Activated CD4-positive, alpha-beta memory T cell treated with anti-CD3 and anti-CD28 coated beads for 36 hours (primary cell): ENCODE data around the gene DLG2. TPM values are rescaled to one million over a fixed set of nuclear protein-coding genes. Genes with fewer than 3 reads are reported as not detected.

Experiments
- CTCF ChIA-PET: fragments of 350-600 bp; sonication (Branson Sonifier 250); formaldehyde crosslinking; loops from one replicate; lab custom pipeline; 2021; ENCODE audit warnings: antibody characterized with exemption, inconsistent platforms; lab: Charles Lee
- POLR2A ChIA-PET: fragments of 350-600 bp; sonication (Branson Sonifier 250); formaldehyde crosslinking; loops from one replicate; lab custom pipeline; 2021; ENCODE audit warnings: antibody characterized with exemption; lab: Charles Lee
- DNase-seq: peaks from one replicate; pipeline ENCODE4 v3.0.0-alpha.2; 2020
- H3K27ac Mint-ChIP-seq: one replicate; pipeline ENCODE4 v1.8.0; 2021; ENCODE audit warnings: mixed read lengths
- H3K27me3 Mint-ChIP-seq: one replicate; pipeline ENCODE4 v1.8.0; 2021; ENCODE audit warnings: mixed read lengths
- H3K36me3 Mint-ChIP-seq: one replicate; pipeline ENCODE4 v1.8.0; 2021; ENCODE audit warnings: mixed read lengths
- H3K4me1 Mint-ChIP-seq: one replicate; pipeline ENCODE4 v1.8.0; 2021; ENCODE audit warnings: low read depth, mixed read lengths
- H3K4me3 Mint-ChIP-seq: one replicate; pipeline ENCODE4 v1.8.0; 2021; ENCODE audit warnings: mild to moderate bottlenecking, mixed read lengths
- H3K9me3 Mint-ChIP-seq: one replicate; pipeline ENCODE4 v1.8.0; 2021; ENCODE audit warnings: mixed read lengths
- intact Hi-C: fragments of 100-400 bp; cut with micrococcal nuclease; formaldehyde crosslinking; loops from one replicate; pipeline ENCODE4 v1.15.1; 2023
- total RNA-seq, 2 experiments: library from RNA; stranded (reverse); gene quantifications; one replicate each; pipeline ENCODE4 v1.2.3, GENCODE V29; 2021

Gene DLG2
- total RNA-seq, 2 experiments from 2014 or later, result 1.7 to 2.1 TPM

GRCh38 chr11:83938148-83938547 lies 1689.0 kb downstream of the DLG2 start:
- no peaks in the 10 kb centered on the region for H3K36me3 Mint-ChIP-seq
- H3K4me1 Mint-ChIP-seq, result no peaks in the 10 kb centered on the region
- intact Hi-C loops, result no loop called here
- peaks cover 7% of the 10 kb centered on the region for H3K9me3 Mint-ChIP-seq
- DNase-seq, result no peak
- POLR2A ChIA-PET, result no interaction called here
- CTCF ChIA-PET, result no interaction called here
- no peak overlapping the region for H3K27ac Mint-ChIP-seq
- H3K4me3 Mint-ChIP-seq, result no peak overlapping the region
- no peaks in the 10 kb centered on the region for H3K27me3 Mint-ChIP-seq

- H3K36me3 Mint-ChIP-seq, result no peaks in the 10 kb centered on the region
- intact Hi-C loops, result no loop called here
- no peaks in the 10 kb centered on the region for H3K4me1 Mint-ChIP-seq
- ChIA-PET CTCF (no interaction called here), POLR2A (no interaction called here)
- H3K4me3 Mint-ChIP-seq, result no peak overlapping the region
- H3K27ac Mint-ChIP-seq, result no peak overlapping the region
- no peaks in the 10 kb centered on the region for H3K9me3 Mint-ChIP-seq
- DNase-seq, result no peak
- H3K27me3 Mint-ChIP-seq, result no peaks in the 10 kb centered on the region
These were observed 1694.1 kb downstream of the DLG2 start for GRCh38 chr11:83933008-83933407.

DNA sequence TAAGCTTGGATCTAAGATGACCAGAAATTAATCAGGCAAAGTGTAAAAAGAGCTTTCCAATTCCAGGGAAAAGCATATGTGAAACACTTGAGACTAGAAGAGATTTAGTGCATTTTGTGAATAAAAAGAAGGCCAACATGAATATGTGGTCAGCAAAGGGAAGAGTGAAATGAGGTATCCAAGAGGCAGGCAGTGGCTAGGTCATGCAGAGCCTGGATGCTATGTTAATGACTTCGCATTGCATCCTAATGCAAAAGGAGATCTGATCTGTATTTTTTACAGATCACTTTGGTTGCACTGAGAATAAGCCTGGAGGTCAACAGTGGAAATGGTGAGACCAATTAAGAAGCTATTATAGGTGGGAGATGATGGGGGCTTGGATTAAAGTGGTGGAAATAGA lies 1699.7 kb downstream of the DLG2 start:
- intact Hi-C loops, result no loop called here
- Mint-ChIP-seq H3K36me3 (no peaks in the 10 kb centered on the region), H3K9me3 (no peaks in the 10 kb centered on the region), H3K4me3 (no peak overlapping the region), H3K27me3 (no peaks in the 10 kb centered on the region), H3K27ac (no peak overlapping the region), H3K4me1 (no peaks in the 10 kb centered on the region)
- ChIA-PET POLR2A (no interaction called here), CTCF (no interaction called here)
- DNase-seq, result no peak

DNA sequence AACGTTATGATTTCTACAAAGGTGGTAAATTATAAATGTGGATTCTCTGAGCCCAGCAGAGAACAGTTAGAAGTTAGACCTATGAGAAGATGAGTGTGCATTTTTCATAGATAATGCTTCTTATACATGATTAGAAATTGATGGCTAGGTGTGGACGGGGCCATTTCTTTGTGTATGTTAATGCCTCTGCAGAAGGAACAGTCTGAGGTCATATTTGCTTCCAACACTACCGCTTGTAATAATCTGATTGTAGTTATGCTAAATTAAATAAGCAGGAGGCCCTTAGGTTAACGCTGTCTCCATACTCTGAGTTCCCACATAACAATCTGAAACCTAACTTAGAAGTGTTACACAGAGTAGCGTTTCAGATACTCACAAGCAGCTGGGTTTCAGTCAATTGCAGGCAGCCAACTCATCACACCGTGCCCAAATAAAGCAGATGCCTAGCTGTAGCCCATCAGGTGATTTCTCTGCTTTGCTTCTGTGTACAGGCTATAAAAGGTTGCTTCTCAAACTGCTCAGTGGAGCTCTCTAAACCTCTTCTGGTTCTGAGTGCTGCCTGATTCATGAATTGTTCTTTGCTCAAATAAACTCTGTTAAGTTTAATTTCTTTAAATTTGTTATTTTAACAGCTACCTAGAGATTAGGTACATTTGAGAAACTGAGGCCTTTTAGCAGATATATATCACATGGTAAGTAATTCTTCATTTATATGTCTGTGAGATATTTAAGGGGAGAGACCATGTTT lies 1702.2 kb downstream of the DLG2 start:
- Mint-ChIP-seq H3K27me3 (no peaks in the 10 kb centered on the region), H3K9me3 (no peaks in the 10 kb centered on the region), H3K36me3 (no peaks in the 10 kb centered on the region), H3K4me3 (no peak overlapping the region), H3K4me1 (no peaks in the 10 kb centered on the region), H3K27ac (no peak overlapping the region)
- POLR2A ChIA-PET, result no interaction called here
- CTCF ChIA-PET, result no interaction called here
- no peak for DNase-seq
- intact Hi-C loops, result no loop called here

DNA sequence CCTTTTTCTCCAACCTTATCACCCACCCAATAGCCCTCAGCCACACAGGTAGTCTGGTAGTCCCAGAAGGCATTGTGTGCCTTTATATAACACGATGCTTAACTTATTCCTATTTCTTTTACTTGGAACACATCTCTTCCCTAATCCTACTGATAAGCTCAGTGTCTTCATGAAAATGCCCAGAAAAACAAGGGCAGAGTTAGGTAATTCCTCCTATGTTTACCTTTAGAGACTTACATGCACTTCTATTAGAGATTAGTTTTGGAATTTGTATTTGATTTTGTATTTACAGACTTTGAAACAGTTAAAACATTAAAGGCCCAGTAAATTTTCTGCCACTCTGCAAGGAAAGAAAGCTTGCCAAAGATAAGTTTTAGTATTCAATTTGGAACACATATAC lies 1703.2 kb downstream of the DLG2 start:
- Mint-ChIP-seq H3K4me1 (no peaks in the 10 kb centered on the region), H3K4me3 (no peak overlapping the region), H3K27me3 (no peaks in the 10 kb centered on the region), H3K36me3 (no peaks in the 10 kb centered on the region), H3K27ac (no peak overlapping the region), H3K9me3 (no peaks in the 10 kb centered on the region)
- intact Hi-C loops, result no loop called here
- POLR2A ChIA-PET, result no interaction called here
- DNase-seq, result no peak
- CTCF ChIA-PET, result no interaction called here

GRCh38 chr11:83922953-83923352 lies 1704.2 kb downstream of the DLG2 start:
- intact Hi-C loops, result no loop called here
- no peak overlapping the region for H3K4me3 Mint-ChIP-seq
- POLR2A ChIA-PET, result no interaction called here

DNA sequence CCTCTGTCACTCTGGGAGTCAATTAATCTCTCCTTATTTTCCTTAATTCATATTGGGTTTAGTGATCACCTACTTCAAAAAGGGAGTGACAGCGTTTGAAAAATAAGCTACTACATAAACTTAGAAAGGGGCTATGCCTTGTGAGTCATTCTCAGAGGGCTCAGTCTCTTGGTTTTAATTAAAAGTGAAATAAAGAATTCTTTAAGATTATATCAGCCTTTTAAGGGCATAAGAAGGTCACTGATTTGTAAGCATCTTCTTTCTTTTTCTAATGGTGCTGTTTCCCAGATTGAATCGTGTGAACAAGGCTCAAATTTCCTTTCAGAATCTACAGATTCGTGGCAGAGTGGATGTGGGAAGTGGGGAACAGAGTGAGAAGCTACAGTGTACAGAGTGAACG lies 1704.8 kb downstream of the DLG2 start:
- Mint-ChIP-seq H3K27me3 (no peaks in the 10 kb centered on the region), H3K4me1 (no peaks in the 10 kb centered on the region), H3K36me3 (no peaks in the 10 kb centered on the region), H3K27ac (no peak overlapping the region), H3K4me3 (no peak overlapping the region), H3K9me3 (no peaks in the 10 kb centered on the region)
- intact Hi-C loops, result no loop called here
- no peak for DNase-seq
- ChIA-PET CTCF (no interaction called here), POLR2A (no interaction called here)

More at GRCh38 chr11:83922953-83923352, 1704.2 kb downstream of the DLG2 start:
- DNase-seq, result no peak
- Mint-ChIP-seq H3K9me3 (no peaks in the 10 kb centered on the region), H3K4me1 (no peaks in the 10 kb centered on the region), H3K27me3 (no peaks in the 10 kb centered on the region), H3K27ac (no peak overlapping the region), H3K36me3 (no peaks in the 10 kb centered on the region)
- CTCF ChIA-PET, result no interaction called here

GRCh38 chr11:83921447-83922192 lies 1705.5 kb downstream of the DLG2 start:
- Mint-ChIP-seq H3K4me3 (no peak overlapping the region), H3K36me3 (no peaks in the 10 kb centered on the region), H3K4me1 (no peaks in the 10 kb centered on the region), H3K9me3 (no peaks in the 10 kb centered on the region), H3K27me3 (no peaks in the 10 kb centered on the region), H3K27ac (no peak overlapping the region)
- ChIA-PET CTCF (interaction anchor here (0.5 kb wide), 1 partner anchor 355 kb away, joined by 3 read pairs; no protein-coding TSS in a partner anchor), POLR2A (no interaction called here)
- intact Hi-C loops, result no loop called here
- no peak for DNase-seq

DNA sequence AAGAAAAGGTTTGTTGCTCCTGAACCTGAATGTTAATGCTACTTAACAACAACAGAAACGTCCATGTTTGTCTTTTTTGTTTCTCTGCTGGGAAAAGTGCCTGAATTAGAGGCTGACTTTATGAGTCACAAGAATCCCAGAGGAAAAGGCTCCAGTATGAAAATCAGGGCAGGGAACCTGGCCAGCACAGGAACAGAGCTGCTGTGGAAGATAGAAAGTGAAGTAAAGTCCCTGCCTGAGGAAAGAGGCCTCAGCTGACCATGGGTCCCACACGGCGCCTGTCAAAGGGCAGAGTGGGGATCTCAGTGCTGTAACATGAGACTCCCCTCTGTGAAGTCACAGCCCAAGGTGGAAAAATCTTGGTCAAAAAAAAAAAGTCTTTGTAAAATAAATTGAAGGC lies 1708.7 kb downstream of the DLG2 start:
- DNase-seq, result no peak
- no peaks in the 10 kb centered on the region for H3K4me1 Mint-ChIP-seq
- no peaks in the 10 kb centered on the region for H3K9me3 Mint-ChIP-seq
- intact Hi-C loops, result no loop called here
- no peaks in the 10 kb centered on the region for H3K36me3 Mint-ChIP-seq
- CTCF ChIA-PET, result no interaction called here
- H3K27me3 Mint-ChIP-seq, result no peaks in the 10 kb centered on the region
- POLR2A ChIA-PET, result no interaction called here
- no peak overlapping the region for H3K27ac Mint-ChIP-seq
- no peak overlapping the region for H3K4me3 Mint-ChIP-seq

- intact Hi-C loops, result no loop called here
- no peaks in the 10 kb centered on the region for H3K4me1 Mint-ChIP-seq
- ChIA-PET POLR2A (no interaction called here), CTCF (no interaction called here)
- DNase-seq, result no peak
- H3K36me3 Mint-ChIP-seq, result no peaks in the 10 kb centered on the region
- no peaks in the 10 kb centered on the region for H3K27me3 Mint-ChIP-seq
- H3K27ac Mint-ChIP-seq, result no peak overlapping the region
- no peaks in the 10 kb centered on the region for H3K9me3 Mint-ChIP-seq
- no peak overlapping the region for H3K4me3 Mint-ChIP-seq
These were observed 1712.1 kb downstream of the DLG2 start for GRCh38 chr11:83914995-83915394.

- ChIA-PET POLR2A (no interaction called here), CTCF (no interaction called here)
- Mint-ChIP-seq H3K27me3 (no peaks in the 10 kb centered on the region), H3K9me3 (no peaks in the 10 kb centered on the region), H3K4me3 (no peak overlapping the region), H3K4me1 (no peaks in the 10 kb centered on the region), H3K27ac (no peak overlapping the region), H3K36me3 (no peaks in the 10 kb centered on the region)
- DNase-seq, result no peak
- intact Hi-C loops, result no loop called here
These were observed 1717.3 kb downstream of the DLG2 start for GRCh38 chr11:83909579-83910534.

DNA sequence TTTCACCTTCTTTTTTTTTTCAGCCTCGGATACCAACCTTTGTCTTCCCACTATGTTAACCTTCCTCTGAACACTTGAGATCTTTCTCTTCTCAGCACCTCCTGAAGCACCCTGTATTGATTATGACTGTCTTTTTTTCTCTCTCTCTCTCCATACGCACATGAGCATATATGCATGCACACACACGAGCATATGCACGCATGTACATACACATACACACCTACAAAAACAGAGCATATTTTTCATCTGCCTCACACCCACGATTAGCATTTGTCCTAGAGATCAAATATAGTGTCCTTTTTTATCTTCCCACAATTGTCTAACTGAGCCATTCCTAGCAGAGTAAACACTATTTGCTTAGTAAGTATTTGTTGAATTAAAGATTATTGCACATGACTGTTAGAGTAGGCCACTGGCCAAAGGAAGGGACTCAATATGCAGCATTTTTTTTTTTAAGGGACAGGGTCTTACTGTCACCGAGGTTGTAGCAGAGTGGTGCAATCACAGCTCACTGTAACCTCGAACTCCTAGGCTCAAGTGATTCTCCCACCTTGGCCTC lies 1718.8 kb downstream of the DLG2 start:
- CTCF ChIA-PET, result no interaction called here
- Mint-ChIP-seq H3K9me3 (no peaks in the 10 kb centered on the region), H3K4me3 (no peak overlapping the region), H3K27ac (no peak overlapping the region), H3K36me3 (no peaks in the 10 kb centered on the region), H3K4me1 (no peaks in the 10 kb centered on the region), H3K27me3 (no peaks in the 10 kb centered on the region)
- intact Hi-C loops, result no loop called here
- DNase-seq, result no peak
- POLR2A ChIA-PET, result no interaction called here
